DND-41 (cell line): ENCODE results near the gene TSPEAR.

Experiments used
- ATAC-seq: fragments of 200-7000 bp; cut with Tn5 transposase; 3 replicates; pipeline ENCODE4 v1.9.1; 2021; ENCODE audit warnings: low read depth; ENCODE audit not compliant: insufficient read depth
- DNase-seq: peaks from one replicate; pipeline ENCODE4 v3.0.0-alpha.2; 2020
- H2AFZ ChIP-seq: 2 replicates; pipeline ENCODE4 v1.6.0; 2012; ENCODE audit warnings: low read depth, low read length
- H3K27ac ChIP-seq: 2 replicates; pipeline ENCODE4 v1.5.1; 2012; ENCODE audit warnings: low read length, inconsistent platforms
- H3K27me3 ChIP-seq: fragments of 200-600 bp; sonication (generic); 2 replicates; pipeline ENCODE4 v1.6.0; 2012; ENCODE audit warnings: low read length, mild to moderate bottlenecking, inconsistent platforms; ENCODE audit not compliant: insufficient read depth, poor library complexity
- H3K36me3 ChIP-seq: 2 replicates; pipeline ENCODE4 v1.5.1; 2012; ENCODE audit warnings: low read length, inconsistent platforms; ENCODE audit not compliant: insufficient read depth
- H3K4me1 ChIP-seq: 2 replicates; pipeline ENCODE4 v1.5.1; 2012; ENCODE audit warnings: mild to moderate bottlenecking, low read length; ENCODE audit not compliant: insufficient read depth
- H3K4me2 ChIP-seq: 2 replicates; pipeline ENCODE4 v1.6.0; 2012; ENCODE audit warnings: mild to moderate bottlenecking, moderate library complexity, low read length, inconsistent platforms; ENCODE audit not compliant: insufficient read depth
- H3K4me3 ChIP-seq, 2 experiments: fragments of 200-600 bp in 1 of 2; shearing (Covaris generic) in 1 of 2; 2 replicates each; pipeline ENCODE4 v1.5.1; 2012 to 2016; ENCODE audit warnings: inconsistent platforms in 2 of 2, low read length in 2 of 2, mild to moderate bottlenecking in 2 of 2, low read depth in 1 of 2, moderate library complexity in 1 of 2
- H3K79me2 ChIP-seq: 2 replicates; pipeline ENCODE4 v1.6.0; 2012; ENCODE audit warnings: low read length, inconsistent platforms; ENCODE audit not compliant: insufficient read depth
- H3K9ac ChIP-seq: 2 replicates; pipeline ENCODE4 v1.6.0; 2012; ENCODE audit warnings: low read depth, mild to moderate bottlenecking, inconsistent platforms, low read length, moderate library complexity
- H3K9me3 ChIP-seq: 2 replicates; pipeline ENCODE4 v1.5.1; 2012; ENCODE audit warnings: low read length, moderate library complexity, mild to moderate bottlenecking, inconsistent platforms; ENCODE audit not compliant: insufficient read depth, severe bottlenecking
- H4K20me1 ChIP-seq: 2 replicates; pipeline ENCODE4 v1.6.0; 2012; ENCODE audit warnings: low read length; ENCODE audit not compliant: insufficient read depth
- EZH2 ChIP-seq: IDR thresholded peaks from 3 replicates; pipeline ENCODE4 v1.6.1; 2012; ENCODE audit warnings: borderline replicate concordance, low read depth, mild to moderate bottlenecking, moderate library complexity, low read length, inconsistent platforms; ENCODE audit not compliant: severe bottlenecking
- TF ChIP-seq, protein P1 (sequence below): IDR thresholded peaks from 2 replicates; pipeline ENCODE4 v1.5.1; 2012; ENCODE audit warnings: borderline replicate concordance, low read length, moderate library complexity, mild to moderate bottlenecking; ENCODE audit not compliant: poor library complexity, severe bottlenecking; ENCODE audit errors: extremely low read depth

TSPEAR gene

GRCh38 chr21:44758781-44759627, 47.6 kb upstream of the TSPEAR start:
- H4K20me1 ChIP-seq = no peaks in the 10 kb centered on the region; the same call in 1 of the 2 replicates
- no peaks in the 10 kb centered on the region for H3K4me1 ChIP-seq
- no peaks in the 10 kb centered on the region for H3K36me3 ChIP-seq
- no peak overlapping the region for H3K4me3 ChIP-seq
- no peak overlapping the region for H3K27ac ChIP-seq
- H3K9me3 ChIP-seq = no peaks in the 10 kb centered on the region
- no peak for ATAC-seq
- no peak overlapping the region for H3K9ac ChIP-seq
- H2AFZ ChIP-seq = no peak overlapping the region
- DNase-seq = no peak
- H3K79me2 ChIP-seq = no peaks in the 10 kb centered on the region
- no peak overlapping the region for H3K4me2 ChIP-seq
- TF ChIP-seq, protein P1, sequence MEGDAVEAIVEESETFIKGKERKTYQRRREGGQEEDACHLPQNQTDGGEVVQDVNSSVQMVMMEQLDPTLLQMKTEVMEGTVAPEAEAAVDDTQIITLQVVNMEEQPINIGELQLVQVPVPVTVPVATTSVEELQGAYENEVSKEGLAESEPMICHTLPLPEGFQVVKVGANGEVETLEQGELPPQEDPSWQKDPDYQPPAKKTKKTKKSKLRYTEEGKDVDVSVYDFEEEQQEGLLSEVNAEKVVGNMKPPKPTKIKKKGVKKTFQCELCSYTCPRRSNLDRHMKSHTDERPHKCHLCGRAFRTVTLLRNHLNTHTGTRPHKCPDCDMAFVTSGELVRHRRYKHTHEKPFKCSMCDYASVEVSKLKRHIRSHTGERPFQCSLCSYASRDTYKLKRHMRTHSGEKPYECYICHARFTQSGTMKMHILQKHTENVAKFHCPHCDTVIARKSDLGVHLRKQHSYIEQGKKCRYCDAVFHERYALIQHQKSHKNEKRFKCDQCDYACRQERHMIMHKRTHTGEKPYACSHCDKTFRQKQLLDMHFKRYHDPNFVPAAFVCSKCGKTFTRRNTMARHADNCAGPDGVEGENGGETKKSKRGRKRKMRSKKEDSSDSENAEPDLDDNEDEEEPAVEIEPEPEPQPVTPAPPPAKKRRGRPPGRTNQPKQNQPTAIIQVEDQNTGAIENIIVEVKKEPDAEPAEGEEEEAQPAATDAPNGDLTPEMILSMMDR = no peak
- TF ChIP-seq EZH2 = no peak
- no peaks in the 10 kb centered on the region for H3K27me3 ChIP-seq

DNA sequence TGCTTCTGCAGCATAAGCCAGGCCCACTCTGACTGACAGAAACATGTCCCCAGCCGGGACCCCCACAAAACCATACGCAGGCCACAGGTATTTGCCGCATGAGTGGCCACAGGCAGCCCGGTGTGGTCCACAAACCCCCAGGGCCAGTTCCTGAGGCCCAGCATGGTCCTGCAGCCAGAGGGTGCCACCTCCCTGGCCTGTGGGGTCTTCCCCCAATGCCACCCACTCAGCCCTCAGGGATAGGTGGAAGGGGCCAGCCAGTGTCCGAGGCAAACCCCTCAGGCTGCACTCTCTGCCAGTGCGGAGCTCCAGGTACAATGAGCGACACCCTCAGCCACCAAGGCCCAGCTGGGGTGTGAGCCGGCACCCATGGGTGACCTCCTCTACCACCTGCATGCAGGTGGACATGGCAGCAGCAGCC, 46.8 kb upstream of the TSPEAR start:
- no peak for ATAC-seq
- Histone ChIP-seq H3K36me3 (no peaks in the 10 kb centered on the region), H3K27me3 (no peaks in the 10 kb centered on the region), H3K4me2 (no peak overlapping the region), H2AFZ (no peak overlapping the region), H3K4me1 (no peaks in the 10 kb centered on the region), H3K79me2 (no peaks in the 10 kb centered on the region), H3K9ac (no peak overlapping the region), H3K9me3 (no peaks in the 10 kb centered on the region), H3K27ac (no peak overlapping the region), H4K20me1 (no peaks in the 10 kb centered on the region; the same call in 1 of the 2 replicates), H3K4me3 (no peak overlapping the region)
- no peak for DNase-seq
- TF ChIP-seq EZH2 = no peak
- TF ChIP-seq, protein P1 = no peak

GRCh38 chr21:44757731-44758130, 46.4 kb upstream of the TSPEAR start:
- Histone ChIP-seq H2AFZ (no peak overlapping the region), H3K9me3 (no peaks in the 10 kb centered on the region), H4K20me1 (no peaks in the 10 kb centered on the region; the same call in 1 of the 2 replicates), H3K27me3 (no peaks in the 10 kb centered on the region), H3K9ac (no peak overlapping the region), H3K79me2 (no peaks in the 10 kb centered on the region), H3K4me1 (no peaks in the 10 kb centered on the region), H3K36me3 (no peaks in the 10 kb centered on the region), H3K27ac (no peak overlapping the region), H3K4me3 (no peak overlapping the region), H3K4me2 (no peak overlapping the region)
- DNase-seq = no peak
- TF ChIP-seq, protein P1 = no peak
- no peak for TF ChIP-seq EZH2
- ATAC-seq = no peak
